Stimulated activated CD4-positive, alpha-beta T cell treated with anti-CD3 and anti-CD28 coated beads, Interleukin-1b, Interleukin-23, amount 100 ng/mL, for 48 hours (primary cell): ENCODE results near the gene RBPJL.

Source experiments
- DNase-seq: peaks from one replicate; pipeline ENCODE4 v3.0.0-alpha.2; 2020

The RBPJL gene

DNA sequence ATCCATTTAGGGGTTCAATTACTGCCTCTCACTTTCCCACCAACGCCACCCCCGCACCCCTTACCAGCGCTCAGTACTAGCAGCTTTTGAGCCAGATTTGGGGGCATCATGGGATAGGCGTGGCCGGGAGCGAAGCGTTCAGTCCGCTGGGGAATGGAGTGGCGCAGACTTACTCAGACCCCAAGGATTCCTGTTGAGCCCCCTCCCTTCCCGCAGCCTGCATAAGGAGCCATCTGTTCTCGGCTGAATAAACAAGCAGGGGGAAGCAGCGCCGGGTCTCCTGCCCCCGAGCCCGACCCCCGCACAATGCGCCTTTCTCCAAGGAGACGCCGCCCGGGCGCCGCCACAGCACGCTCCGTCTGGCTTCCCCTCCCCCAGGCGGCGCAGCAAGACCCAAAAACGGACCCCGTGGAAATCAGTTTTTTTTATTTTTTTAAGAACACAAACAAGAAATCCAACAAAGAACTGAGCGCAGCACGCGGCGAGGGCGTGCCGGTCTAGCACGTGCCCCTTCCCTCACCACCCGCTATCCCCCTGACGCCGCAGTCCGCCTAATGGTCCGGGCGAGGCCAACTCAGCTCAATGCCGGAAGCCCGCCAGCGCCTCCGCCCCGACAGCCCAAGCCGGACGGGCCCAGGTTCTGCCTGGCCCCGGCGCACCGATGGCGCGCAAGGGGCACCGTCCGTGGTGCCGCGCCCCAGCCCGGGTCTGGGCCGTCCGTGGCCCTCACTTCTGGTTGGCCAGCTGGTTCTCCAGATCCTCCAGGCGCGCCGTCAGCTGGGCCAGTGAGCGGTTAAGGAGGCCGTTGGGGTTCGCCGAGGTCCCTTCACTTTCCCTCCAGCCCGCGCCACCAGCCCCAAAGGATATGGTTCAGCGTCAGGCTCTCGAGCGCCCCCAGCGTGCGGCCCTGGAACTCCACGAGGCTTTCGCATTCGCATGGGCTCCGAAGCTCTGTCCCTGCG, 13.3 kb upstream of the RBPJL start:
- DNase-seq = peak; percentile 82

DNA sequence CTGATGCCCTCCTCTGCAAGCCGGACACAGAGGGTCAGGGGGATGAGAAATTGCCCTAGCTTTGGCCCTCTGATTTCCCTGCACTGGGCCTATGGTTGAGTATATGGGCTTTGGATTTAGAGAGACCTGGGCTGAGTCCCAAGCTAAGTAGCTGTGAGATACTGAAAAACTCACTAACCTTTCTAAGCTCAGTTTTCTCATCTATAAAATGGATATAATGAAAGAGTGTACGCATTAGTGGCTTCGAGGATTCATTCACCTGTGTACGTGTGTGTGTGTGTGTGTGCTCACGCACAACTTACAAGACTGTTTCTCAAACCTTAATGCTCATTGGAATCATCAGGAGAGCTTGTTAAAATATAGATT, 12.7 kb upstream of the RBPJL start:
- no peak for DNase-seq

DNA sequence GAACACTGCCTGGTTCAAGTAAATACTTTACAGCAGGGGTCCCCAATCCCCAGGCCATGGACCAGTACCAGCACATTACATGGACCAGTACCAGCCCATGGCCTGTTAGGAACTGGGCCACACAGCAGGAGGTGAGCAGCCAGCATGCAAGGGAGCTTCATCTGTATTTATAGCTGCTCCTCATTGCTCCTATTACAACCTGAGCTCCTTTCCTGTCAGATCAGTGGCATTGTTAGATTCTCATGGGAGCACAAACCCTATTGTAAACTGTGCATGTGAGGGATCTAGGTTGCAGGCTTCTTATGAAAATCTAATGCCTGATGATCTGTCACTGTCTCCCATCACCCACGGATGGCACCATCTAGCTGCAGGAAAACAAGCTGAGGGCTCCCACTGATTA, 12.0 kb upstream of the RBPJL start:
- no peak for DNase-seq

DNA sequence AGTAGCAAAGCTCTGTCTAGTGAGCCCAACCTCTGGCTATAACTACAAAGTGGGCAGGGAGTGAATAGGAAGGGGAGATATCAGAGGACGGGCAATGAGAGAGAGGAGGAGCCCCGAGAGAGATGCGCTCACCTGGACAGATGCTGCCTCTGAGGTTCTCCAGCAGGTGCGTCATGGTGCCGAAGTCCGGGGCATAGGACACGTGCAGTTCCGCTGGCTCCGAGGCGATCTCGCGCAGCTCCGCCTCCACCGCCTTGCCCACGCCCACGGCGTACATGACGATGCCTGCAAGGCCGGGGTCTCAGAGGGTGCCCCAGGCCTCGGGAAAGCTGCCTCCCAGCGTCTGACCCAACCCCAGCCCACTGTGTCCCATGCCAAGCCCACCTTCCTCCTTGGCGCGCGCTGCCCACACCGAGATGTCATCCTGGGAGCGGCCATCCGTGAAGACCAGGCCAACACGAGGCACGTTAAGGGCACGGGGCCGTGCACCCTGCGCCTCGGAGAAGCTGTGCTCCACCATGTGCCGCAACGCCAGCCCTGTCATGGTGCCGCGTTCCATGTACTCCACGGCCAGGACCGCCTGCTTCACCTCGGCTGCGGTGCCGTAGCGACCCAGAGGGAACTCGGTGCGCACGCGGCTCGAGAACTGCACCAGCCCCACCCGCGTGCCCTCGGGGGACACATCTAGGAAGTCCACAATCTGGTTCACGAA, 8.7 kb upstream of the RBPJL start:
- no peak for DNase-seq

DNA sequence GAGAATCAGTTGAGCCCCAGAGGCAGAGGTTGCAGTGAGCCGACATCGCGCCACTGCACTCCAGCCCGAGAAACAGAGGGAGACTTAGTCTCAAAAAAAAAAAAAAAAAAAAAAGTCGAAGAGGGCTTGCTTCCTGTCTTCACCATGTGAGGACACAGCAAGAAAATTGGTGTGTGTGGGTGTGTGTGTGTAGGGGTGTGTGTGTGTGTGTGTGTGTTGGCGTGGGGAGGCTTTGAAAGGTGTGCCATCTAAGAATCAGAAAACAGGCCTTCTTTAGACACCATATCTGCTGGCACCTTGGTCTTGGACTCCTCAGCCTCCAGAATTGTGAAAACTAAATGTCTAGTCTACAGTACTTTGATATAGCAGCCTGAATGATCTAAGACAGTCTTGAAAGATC, 6.9 kb upstream of the RBPJL start:
- no peak for DNase-seq

DNA sequence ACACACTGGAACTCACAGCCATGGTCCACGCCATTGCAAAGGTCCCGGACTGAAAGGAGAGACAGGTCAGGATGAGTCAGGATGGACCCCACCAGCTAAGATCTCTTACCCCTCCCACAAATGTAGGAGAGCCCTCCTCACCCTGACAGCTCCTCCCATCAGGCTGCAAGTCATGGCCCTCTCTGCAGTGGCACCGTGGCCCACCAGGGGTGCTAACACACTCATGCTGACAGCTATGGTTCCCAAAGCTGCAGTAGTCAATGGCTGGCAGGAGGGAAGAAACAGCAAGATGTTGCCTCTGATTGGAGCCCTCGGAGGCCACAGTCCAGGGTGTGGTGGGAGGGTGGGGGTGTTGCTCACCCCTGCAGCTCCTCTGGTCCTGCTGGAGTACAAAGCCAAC, 5.7 kb upstream of the RBPJL start:
- DNase-seq = peak; percentile 64

DNA sequence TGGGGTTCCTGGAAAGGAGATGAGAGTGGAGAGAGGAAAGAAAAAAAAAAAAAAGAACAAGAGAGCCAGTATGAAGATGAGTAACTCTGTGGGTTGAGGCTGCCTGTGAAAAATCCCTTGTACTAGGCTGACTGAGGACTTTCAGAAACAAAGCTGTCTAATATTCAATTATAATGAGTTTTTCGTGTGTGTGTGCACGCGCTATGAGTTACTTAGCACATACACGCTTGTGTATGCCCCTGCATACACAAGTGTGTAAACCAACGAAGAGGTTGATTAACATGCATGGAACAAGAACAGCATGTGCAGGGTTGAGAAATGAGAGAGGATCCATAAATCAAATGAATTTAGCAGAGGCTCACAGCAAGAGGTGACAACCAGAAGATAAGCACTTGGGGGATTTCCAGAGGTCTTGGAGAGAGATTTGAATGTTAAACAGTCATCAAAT, 4.8 kb upstream of the RBPJL start:
- no peak for DNase-seq

DNA sequence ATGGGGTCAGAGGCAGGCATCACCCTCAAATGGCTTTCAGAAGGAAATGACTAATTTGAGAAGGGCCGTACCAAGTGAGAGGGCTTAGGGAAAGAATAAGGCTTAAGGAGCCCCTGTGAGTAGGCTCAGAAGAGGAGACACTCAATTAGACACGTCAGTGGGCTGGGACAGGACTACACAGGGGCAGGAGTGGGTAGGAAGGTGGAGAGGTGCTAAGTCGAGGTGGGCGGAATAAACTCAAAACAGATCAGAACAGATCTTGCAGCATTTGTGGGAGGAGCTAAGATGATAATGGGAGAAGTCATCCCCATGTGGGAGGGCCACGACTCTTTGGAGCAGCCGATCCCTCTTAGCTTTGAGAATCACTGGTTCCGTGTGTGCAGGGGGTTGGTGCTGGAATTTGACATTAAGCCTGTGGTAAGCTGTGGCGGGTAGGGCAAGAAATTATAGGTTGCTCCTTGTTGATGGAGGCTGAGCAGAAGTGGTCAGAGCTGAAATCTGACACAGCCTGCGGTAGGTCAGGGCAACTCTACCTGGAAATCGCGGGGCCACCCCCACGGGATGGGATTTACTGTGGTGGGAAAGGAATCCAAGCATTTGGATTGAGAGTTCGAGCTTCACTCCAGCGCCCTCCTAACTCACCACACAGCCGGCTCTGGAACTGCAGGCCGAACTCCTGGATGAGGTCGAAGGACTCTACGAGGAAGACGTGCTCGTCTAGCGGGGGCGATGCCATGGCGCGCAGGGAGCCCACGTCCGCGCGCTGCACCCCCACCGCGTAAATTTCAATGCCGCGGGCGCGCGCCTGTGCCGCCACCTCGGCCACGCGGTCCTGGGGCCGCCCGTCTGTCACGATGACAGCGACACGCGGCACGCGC, 2.8 kb upstream of the RBPJL start:
- DNase-seq = no peak

DNA sequence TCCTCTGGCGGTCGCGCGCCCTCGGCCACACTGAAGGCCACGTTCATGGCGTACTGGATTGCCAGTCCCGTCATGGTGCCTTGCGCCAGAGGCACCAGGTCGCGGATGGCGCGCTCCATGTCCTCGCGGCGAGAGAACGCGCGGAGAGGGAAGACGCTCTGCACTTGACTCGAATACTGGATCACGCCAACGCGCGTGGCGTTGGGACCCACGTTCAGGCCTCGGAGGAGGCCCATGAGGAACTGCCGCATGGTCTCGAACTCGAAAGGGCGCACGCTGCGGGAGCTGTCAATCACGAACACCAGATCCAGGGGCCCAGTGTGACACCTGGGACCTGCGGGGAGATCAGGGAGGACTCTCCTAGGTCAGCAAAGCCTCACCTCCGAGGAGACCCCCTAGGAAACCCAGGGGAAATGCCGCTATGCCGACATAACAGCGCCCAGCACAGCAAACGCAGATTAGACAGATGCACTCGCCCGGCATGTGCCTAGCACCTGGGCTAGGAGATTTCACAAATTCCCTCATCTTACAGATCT, 2.1 kb upstream of the RBPJL start:
- DNase-seq = no peak

DNA sequence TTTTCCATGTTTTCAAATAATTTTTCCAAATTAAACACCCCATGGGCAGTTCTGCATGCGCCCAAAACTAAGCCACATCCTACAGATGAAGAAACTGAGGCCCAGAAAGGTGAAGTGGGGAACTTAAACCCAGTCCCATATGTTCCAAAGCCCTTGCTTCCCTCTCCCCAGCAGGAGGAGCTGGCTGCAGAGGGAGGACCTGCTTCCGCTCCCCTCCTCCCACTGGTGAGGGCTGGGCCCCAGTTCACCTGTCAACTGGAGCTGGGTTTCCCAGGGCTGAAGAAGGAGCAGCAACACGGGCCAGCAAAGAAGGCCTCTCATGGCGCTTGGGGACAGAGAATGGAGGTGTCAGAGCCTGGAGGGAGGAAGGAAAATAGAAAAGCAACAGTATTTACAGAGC, 1.4 kb upstream of the RBPJL start:
- DNase-seq = no peak

DNA sequence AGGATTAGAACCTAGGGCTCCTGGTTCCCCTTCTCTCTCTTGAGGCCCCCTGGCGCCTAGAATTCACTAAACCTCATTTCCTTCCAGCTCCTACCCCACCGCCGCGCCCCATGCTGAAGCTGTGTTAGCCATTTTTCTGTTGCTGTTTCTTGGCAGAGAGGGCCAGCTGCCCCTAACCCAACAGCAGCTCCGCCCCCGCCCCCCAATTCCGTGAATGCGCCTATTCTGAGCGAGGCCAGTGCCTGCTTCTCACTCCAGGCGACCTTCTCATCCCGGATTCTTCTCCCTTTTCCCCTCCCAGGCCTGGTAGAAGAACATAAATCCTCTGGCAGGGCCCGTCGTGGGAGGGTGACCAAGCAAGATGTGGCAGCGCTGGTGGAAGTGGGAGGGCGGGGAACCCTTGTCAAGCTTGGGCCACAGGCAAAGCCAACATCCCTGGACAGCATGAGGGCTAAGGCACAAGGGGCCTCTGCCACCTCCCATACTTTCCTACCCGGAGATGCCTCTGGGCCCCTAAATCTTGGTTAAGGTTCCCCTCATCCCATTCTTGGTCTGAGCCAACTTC, 518 bp downstream of the RBPJL start:
- no peak for DNase-seq

DNA sequence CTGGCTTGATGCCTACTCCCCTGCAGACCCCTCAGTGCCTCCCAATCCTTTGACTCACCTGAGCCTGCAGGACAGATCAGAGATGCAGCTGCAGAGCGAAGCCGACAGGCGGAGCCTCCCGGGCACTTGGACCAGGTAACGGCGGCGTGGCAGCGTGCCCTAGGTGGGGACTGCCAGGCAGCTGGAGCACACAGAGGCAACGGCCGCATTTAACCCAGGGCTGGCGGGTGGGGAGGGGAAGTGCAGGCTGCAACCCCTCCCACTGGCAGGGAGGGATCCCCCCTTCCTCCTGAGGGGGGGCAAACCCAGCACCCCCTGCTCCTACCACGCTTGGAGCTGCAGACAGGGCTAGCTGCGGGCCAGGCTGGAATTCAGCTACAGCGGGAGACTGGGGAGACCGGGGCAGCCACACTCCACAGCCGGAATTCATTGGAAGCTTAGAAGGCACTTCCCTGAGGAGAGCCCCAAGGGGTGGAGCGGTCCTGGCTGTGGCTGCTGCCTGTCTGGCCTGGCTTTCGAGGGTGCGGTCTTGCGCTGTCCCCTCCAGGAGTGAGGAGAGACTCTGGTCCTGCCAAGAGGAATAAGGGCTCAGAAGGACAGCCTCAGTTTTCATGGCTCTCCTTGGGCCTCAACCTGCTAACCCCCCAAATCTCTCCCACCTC, 1.6 kb downstream of the RBPJL start, which contains the start of gene MATN4:
MATN4 (minus strand) TSS at position 183 of the 662 bp plus-strand sequence. CDS start 2,717 bp downstream, outside the sequence.
- no peak for DNase-seq

DNA sequence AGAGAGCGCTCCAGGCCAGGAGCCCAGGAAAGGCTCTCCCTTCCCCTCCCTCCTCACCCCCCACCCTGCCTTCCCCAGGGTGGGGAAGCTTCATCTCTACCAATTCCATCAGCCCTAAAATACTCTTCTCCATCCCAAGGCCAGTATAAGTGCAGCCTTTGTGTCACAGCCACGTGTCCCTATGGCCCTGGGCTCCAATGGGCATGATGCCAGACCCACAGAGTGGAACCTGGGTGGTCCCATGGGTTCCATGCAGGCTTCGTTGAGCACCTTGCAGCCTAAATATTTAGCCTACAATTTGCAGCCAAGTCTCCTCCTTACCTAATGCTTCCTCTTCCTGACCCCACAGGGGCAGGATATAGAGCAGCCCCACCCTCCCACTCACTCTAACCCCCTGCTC, 2.4 kb downstream of the RBPJL start:
- no peak for DNase-seq

DNA sequence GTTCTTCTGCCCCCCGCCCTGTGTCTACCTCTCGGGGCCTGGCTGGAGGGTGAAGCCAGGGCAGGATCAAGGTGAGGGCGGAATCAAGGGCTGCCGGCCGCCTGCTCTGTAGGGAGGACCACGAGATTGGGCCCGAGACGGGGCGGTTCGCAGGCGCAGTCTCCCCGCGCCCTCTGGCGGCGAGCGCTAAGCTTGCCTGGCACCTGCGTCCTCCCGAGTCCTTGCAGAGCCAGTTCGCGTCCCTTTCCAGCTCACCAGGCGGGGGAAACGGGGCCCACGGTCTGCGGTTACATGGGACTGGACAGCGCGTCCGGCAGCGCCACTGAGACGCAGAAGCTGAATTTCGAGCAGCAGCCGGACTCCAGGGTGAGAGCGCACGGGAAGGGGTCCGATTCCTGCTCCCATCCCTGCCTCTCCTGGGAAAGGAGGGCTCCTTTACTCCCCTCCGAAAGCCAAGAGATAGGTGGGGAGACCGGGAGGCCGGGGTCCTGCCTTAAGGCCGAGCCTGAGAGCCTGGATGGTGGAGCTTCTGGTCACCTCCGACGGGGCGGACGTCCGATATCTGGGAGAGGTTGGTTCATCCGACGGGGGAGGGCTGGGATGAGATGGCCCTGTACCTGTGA, 5.1 kb downstream of the RBPJL start:
- peak; percentile 70 for DNase-seq

DNA sequence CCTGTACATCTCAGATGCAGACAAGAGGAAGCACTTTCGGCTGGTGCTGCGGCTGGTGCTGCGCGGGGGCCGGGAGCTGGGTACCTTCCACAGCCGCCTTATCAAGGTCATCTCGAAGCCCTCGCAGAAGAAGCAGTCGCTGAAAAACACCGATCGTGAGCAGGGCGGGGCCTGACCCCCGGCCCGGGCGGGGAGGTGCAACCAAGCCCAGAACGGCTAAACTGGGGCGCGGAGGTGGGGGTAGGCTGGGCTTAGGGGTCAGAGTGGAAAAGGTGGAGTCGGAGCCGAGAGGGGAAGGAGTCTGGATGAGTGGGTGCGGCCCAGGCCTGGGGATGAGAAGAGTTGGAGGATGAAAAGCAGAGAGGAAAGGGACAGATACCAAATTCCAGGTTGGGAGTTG, 5.6 kb downstream of the RBPJL start:
- no peak for DNase-seq

DNA sequence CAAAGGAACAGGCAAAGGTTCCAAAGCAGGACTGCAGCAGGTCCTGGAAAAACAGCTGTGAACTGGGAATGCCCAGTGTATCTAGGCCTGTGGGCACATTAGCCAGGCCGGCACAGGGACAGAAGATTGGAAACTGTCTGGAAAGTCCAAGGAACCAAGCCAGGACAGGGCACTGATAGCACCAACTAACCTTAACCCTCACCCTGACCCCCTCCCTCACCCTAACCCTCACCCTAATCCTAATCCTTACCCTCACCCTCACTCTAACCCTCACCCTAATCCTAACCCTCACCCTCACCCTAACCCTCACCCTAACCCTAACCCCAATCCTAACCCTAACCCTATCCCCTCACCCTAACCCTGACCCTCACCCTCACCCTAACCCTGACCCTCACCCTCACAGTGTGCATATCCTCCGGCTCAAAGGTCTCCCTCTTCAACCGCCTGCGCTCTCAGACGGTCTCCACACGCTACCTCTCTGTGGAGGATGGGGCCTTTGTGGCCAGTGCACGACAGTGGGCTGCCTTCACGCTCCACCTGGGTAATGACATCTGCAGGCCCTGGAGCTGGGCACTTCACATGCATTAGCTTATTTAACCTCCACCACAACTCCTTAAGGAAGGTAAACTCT, 6.5 kb downstream of the RBPJL start:
- DNase-seq = no peak

DNA sequence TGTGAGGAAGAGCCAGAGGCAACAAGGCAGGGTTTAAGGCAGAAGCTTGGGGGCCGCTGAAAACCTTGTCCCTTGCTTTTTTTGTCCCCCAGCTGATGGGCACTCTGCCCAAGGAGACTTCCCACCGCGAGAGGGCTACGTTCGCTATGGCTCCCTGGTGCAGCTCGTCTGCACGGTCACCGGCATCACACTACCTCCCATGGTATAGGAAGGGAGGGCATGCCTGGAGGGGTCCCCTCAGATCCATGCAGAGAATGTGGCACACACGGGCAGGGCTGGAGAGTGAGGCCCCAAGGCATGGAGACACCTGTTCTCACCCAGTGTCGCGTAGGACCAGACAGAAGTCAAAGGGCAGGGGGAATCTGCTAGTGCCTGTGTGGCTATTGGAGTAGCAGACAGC, 7.3 kb downstream of the RBPJL start:
- no peak for DNase-seq

DNA sequence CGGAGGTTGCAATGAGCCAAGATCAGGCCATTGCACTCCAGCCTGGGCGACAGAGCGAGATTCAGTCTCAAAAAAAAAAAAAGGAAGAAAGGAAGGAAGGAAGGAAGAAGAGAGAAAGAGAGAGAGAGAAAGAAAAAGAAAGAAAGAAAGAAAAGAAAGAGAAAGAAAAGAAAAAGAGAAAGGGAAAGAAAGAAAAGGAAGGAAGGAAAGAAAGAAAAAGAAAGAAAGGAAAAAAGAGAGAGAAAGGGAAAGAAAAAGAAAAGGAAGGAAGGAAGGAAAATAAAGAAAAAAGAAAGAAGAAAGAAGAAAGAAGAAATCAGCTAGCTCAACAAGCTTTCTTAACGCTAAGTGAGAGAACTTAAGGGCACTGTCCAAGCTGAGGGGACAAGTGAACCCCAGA, 9.0 kb downstream of the RBPJL start:
- DNase-seq = no peak

DNA sequence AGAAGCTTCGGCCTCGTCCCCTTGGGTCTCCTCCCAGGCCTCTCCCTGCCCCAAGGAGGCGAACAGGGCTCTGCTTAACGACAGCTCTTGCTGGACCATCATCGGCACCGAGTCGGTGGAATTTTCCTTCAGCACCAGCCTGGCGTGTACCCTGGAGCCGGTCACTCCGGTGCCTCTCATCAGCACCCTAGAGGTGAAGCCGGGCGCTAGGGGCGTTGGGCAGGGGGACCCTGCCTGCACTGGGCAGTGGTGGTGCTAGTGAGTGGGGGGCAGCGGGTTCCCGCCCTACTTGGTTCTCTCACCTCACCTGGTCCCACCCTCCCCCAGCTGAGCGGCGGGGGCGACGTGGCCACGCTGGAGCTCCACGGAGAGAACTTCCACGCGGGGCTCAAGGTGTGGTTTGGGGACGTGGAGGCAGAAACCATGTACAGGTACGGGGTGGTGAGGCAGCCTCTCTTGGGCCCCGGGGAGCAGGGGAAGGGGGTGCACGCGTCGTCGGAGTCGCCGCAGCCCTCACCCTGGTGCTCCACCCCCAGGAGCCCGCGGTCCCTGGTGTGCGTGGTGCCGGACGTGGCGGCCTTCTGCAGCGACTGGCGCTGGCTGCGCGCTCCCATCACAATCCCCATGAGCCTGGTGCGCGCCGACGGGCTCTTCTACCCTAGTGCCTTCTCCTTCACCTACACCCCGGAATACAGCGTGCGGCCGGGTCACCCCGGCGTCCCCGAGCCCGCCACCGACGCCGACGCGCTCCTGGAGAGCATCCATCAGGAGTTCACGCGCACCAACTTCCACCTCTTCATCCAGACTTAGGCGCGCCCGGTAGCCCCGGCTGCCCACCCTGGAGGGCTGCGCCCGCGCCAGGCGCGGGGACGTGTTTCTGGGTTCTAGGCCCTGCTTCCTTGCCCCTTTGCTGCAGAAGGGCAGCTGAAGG, 9.8 kb downstream of the RBPJL start:
- DNase-seq = no peak

DNA sequence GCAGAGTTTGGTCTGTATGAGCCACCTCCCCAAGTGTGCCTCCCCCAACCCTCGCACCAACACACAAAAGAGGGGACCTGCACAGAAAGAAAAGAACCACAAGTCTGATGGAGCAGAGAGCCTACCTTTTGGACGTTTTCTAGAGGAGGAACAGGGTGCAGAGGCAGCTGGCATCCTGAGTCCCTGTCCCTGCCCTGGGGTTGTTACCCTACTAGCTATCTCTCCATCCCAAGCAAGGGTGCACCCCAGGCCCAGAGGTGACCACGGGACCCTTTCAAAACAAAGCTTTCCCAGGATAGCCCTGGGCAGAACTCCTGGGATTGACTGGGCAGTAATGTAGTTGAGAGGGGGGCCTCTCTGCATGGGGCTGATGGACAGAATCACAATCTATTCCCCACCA, 11.2 kb downstream of the RBPJL start:
- no peak for DNase-seq
